ENCODE data around the gene PEBP1.
A peak's percentile ranks its signal among the peaks of the same experiment; 100 is the strongest.
"Not testable (repeated sequence)": the region's sequence is repeated elsewhere in the genome, so short reads cannot be mapped to it uniquely, and the experiment has no call there.

The PEBP1 gene

GRCh38 chr12:118126119-118126757 is 9.7 kb upstream of the PEBP1 start:
- no peak overlapping the region for H3K27ac ChIP-seq
- DNase-seq (ENCODE audit: low read depth, low spot score): no peak

GRCh38 chr12:118127867-118128266 is 8.1 kb upstream of the PEBP1 start:
- DNase-seq (ENCODE audit: low read depth, low spot score): no peak
- no peak overlapping the region for H3K27ac ChIP-seq

- DNase-seq (ENCODE audit: low read depth, low spot score); H3K27ac ChIP-seq: not testable (repeated sequence)
These were observed 6.5 kb upstream of the PEBP1 start for GRCh38 chr12:118129436-118129835.

- peak overlapping the region; percentile 26 for H3K27ac ChIP-seq
- no peak for DNase-seq (ENCODE audit: low read depth, low spot score)
These were observed 657 bp downstream of the PEBP1 start for GRCh38 chr12:118136559-118137003.

GRCh38 chr12:118137148-118137678 is 1.3 kb downstream of the PEBP1 start:
- H3K27ac ChIP-seq: no peak overlapping the region
- DNase-seq (ENCODE audit: low read depth, low spot score): no peak

GRCh38 chr12:118140825-118141224 is 4.9 kb downstream of the PEBP1 start:
- DNase-seq (ENCODE audit: low read depth, low spot score): no peak
- no peak overlapping the region for H3K27ac ChIP-seq

GRCh38 chr12:118144499-118144898 is 8.6 kb downstream of the PEBP1 start:
- DNase-seq (ENCODE audit: low read depth, low spot score): no peak
- no peak overlapping the region for H3K27ac ChIP-seq

GRCh38 chr12:118145113-118145797 is 9.3 kb downstream of the PEBP1 start:
- H3K27ac ChIP-seq: no peak overlapping the region
- no peak for DNase-seq (ENCODE audit: low read depth, low spot score)

- H3K27ac ChIP-seq: no peak overlapping the region
- no peak for DNase-seq (ENCODE audit: low read depth, low spot score)
These were observed 9.9 kb downstream of the PEBP1 start for GRCh38 chr12:118145798-118146156.

- no peak for DNase-seq (ENCODE audit: low read depth, low spot score)
- no peak overlapping the region for H3K27ac ChIP-seq
These were observed 12.4 kb downstream of the PEBP1 start for GRCh38 chr12:118148287-118148686.

GRCh38 chr12:118150625-118151024 is 14.7 kb downstream of the PEBP1 start:
- no peak overlapping the region for H3K27ac ChIP-seq
- DNase-seq (ENCODE audit: low read depth, low spot score): no peak

- no peak overlapping the region for H3K27ac ChIP-seq
- DNase-seq (ENCODE audit: low read depth, low spot score): no peak
These were observed 15.8 kb downstream of the PEBP1 start for GRCh38 chr12:118151755-118152154.

- DNase-seq (ENCODE audit: low read depth, low spot score): no peak
- H3K27ac ChIP-seq: no peak overlapping the region
These were observed 24.6 kb downstream of the PEBP1 start for GRCh38 chr12:118160536-118160935.

GRCh38 chr12:118164798-118165486 is 29.0 kb downstream of the PEBP1 start:
- no peak for DNase-seq (ENCODE audit: low read depth, low spot score)
- no peak overlapping the region for H3K27ac ChIP-seq

GRCh38 chr12:118166946-118167345 is 31.0 kb downstream of the PEBP1 start:
- no peak for DNase-seq (ENCODE audit: low read depth, low spot score)
- H3K27ac ChIP-seq: no peak overlapping the region

- no peak for DNase-seq (ENCODE audit: low read depth, low spot score)
- no peak overlapping the region for H3K27ac ChIP-seq
These were observed 40.0 kb downstream of the PEBP1 start for GRCh38 chr12:118175823-118176447.

- no peak overlapping the region for H3K27ac ChIP-seq
- no peak for DNase-seq (ENCODE audit: low read depth, low spot score)
These were observed 47.2 kb downstream of the PEBP1 start for GRCh38 chr12:118183155-118183554.

- DNase-seq (ENCODE audit: low read depth, low spot score): no peak
- H3K27ac ChIP-seq: no peak overlapping the region
These were observed 47.8 kb downstream of the PEBP1 start for GRCh38 chr12:118183711-118184110.

GRCh38 chr12:118185602-118186397 is 49.9 kb downstream of the PEBP1 start:
- no peak overlapping the region for H3K27ac ChIP-seq
- no peak for DNase-seq (ENCODE audit: low read depth, low spot score)

All from epithelial cell of prostate (primary cell).